GM12874 (cell line): ENCODE data around the gene CLEC19A.

Experiments
- TF ChIP-seq, protein P1 (sequence below): IDR thresholded peaks from 2 replicates; pipeline ENCODE4 v1.5.1; 2011; ENCODE audit warnings: low read depth, mild to moderate bottlenecking, control low read depth, low read length, moderate library complexity; ENCODE audit not compliant: insufficient read depth

The CLEC19A gene

DNA sequence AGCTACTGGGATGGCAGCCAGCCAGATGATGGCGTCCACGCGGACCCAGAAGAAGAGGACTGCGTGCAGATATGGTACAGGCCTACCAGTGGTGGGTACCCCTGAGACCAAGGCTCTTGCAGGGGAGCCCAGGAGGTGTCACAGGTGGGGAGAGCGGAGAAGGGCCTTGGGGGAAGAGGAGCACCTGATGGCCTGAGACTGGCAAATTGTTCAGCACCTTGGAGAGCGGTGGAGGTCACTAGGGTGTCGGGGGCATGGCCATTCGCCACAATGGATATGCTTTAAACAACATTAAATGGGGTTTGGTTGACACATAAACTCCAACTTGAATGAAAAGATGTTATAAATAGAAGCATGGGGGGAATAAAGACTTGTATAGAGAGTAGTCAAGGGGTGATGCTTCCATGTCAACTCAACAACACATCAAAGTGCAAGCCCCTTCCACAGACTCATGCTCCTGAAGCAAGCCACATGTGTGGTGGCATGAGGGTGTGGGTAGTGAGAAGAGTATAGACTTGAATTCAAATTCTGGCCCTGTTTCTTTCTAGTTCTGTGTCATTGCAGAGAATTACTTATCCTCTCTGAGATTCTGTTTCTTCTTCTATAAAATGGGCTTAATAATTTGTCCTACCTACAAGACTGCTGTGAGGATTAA, 22.2 kb downstream of the CLEC19A start:
- TF ChIP-seq, protein P1, sequence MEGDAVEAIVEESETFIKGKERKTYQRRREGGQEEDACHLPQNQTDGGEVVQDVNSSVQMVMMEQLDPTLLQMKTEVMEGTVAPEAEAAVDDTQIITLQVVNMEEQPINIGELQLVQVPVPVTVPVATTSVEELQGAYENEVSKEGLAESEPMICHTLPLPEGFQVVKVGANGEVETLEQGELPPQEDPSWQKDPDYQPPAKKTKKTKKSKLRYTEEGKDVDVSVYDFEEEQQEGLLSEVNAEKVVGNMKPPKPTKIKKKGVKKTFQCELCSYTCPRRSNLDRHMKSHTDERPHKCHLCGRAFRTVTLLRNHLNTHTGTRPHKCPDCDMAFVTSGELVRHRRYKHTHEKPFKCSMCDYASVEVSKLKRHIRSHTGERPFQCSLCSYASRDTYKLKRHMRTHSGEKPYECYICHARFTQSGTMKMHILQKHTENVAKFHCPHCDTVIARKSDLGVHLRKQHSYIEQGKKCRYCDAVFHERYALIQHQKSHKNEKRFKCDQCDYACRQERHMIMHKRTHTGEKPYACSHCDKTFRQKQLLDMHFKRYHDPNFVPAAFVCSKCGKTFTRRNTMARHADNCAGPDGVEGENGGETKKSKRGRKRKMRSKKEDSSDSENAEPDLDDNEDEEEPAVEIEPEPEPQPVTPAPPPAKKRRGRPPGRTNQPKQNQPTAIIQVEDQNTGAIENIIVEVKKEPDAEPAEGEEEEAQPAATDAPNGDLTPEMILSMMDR: no peak

DNA sequence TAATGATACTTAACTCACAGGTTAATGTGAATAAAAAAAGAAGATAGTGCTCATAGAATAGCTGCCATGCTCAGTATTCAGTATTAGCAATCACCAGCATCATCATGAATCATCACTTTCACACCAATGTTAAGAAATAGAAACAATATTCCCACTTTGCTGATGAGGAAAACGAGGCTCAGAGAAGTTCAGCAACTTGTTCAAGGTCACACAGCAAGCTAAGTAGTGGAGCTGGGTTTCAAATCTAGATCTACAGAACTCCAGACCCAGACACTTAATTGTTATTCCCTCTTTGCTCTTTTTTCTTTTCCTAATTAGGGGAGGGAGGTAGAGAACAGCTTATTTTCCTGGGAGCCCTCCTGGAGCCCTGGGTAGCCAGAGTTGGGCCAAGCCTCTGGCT, 22.9 kb downstream of the CLEC19A start:
- TF ChIP-seq, protein P1: no peak

DNA sequence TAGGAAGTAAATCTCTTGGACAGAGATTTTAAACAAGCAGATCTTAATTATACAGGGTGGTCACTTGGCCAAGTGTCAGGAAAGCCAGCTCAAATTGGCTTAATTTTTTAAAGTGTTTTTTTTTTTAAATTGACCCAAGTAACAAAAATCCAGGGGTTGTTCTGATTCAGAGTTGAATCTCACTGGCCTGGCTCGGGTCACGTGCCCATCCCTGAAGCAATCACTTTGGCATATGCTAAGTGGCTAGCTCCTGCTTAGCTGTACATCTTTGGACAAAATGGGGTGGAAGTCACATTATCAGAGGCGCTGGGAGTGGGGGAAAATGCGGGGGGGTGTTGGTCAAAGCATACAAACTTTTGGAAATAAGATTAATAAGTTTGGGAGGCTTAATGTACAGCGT, 23.6 kb downstream of the CLEC19A start:
- TF ChIP-seq, protein P1: no peak

DNA sequence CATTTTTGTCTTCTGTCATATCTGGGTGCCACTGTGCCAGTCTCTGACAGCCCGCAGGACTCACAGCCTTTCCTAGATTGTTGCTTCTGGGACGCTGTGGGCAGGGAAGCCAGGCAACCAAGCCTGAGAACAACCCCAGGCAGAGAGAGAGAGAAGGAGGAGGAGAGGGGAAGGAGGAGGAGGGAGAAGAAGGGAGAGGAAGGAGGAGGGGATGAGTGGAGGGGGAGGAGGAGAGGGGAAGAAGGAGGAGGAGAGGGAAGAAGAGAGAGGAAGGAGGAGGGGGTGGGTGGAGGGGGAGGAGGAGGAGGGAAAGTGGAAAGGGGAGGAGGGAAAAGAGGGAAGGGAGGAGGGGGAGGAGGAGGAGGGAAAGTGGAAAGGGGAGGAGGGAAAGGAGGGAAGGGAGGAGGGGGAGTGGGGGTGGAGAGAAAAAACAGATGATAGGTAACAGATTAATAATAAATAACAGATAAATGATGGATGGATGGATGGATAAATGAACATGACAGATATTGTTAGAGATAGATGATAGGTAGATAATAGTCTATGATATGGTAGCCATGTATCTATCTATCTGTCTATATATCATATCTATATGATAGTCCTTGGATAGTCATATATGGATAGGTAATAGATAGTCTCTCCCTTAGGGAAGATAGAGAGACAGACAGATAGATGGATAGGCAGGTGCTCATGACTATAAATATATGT, 29.3 kb downstream of the CLEC19A start:
- TF ChIP-seq, protein P1: no peak

DNA sequence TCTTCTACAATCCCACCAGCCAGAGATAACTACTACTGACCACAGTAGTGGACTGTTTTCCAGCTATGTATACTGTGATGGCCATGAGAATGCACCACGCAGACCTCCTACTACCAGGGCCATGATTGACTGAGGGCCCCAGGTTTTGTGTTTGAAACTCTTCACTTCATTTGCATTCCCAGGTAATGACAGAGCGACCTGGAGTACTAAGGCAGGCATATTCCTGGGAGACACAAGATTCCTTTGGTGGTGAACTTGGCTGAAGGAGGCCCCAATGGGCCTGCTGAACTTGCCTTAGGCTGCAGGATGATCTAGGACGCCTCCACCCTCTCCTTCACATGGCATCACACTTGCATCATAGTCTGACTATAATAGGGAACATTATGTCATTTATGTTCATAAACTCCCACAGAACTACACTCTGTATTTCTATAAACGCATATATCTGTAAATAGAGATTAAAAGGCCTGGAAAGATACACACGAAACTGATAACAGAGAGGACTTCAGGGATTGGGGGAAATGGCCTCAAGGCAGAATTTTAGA, 30.4 kb downstream of the CLEC19A start:
- TF ChIP-seq, protein P1: no peak

DNA sequence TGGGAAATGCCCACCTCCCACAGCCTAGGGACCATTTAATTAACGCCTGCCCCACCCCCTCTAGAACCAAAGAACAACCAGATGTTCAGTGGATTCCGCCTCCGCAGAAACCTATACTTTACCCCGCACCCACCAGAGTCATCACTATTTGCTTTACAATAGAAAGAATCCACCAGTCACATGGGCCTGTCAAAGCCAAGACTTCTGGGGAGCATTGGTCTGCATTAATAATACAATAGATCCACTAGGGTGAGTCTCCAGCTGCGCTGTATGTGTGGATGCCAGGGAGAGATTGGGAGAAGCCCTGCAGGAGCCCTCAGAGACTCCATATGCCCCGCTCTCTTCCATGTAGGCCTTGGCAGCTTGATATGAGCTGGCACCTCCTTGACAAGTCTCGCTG, 31.3 kb downstream of the CLEC19A start:
- TF ChIP-seq, protein P1: no peak

DNA sequence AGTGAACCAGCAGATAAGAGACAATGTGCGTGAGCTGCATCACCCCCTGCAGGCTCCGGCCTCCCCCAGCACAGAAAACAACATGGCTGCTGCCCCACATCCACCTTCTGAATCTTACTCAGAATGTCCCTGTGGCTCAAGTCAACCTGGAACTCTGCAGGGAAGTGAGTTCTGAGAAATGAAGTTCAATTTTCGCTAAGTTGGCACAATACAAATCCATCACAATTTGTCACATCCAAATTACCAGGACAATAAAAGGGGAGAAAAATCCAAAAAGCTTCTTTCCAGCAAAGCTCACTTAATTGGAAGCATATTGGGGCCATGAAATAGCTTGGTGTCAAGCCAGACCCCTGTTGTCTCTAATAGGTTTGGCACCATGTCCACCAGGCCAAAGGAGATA, 38.1 kb downstream of the CLEC19A start:
- TF ChIP-seq, protein P1: no peak
